ENCODE results near the gene ZFAND2B.

GRCh38 chr2:219215871-219216534 is 9.4 kb downstream of the ZFAND2B start:
- TF ChIP-seq, protein P1, sequence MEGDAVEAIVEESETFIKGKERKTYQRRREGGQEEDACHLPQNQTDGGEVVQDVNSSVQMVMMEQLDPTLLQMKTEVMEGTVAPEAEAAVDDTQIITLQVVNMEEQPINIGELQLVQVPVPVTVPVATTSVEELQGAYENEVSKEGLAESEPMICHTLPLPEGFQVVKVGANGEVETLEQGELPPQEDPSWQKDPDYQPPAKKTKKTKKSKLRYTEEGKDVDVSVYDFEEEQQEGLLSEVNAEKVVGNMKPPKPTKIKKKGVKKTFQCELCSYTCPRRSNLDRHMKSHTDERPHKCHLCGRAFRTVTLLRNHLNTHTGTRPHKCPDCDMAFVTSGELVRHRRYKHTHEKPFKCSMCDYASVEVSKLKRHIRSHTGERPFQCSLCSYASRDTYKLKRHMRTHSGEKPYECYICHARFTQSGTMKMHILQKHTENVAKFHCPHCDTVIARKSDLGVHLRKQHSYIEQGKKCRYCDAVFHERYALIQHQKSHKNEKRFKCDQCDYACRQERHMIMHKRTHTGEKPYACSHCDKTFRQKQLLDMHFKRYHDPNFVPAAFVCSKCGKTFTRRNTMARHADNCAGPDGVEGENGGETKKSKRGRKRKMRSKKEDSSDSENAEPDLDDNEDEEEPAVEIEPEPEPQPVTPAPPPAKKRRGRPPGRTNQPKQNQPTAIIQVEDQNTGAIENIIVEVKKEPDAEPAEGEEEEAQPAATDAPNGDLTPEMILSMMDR (IDR thresholded peaks at IDR 0.05), result no peak
- TF ChIP-seq POLR2A (IDR thresholded peaks at IDR 0.05), result no peak

Data from lower leg skin (tissue), 3 donors.